ENCODE measurements around the gene PTPRG.

PTPRG gene

GRCh38 chr3:62100282-62100989 is 539.1 kb downstream of the PTPRG start:
- no peak for DNase-seq

- DNase-seq = no peak
Measured at GRCh38 chr3:62101488-62101887, 540.1 kb downstream of the PTPRG start.

- DNase-seq = no peak
Measured at GRCh38 chr3:62103531-62103930, 542.2 kb downstream of the PTPRG start.

- no peak for DNase-seq
Measured at GRCh38 chr3:62109534-62109933, 548.2 kb downstream of the PTPRG start.

GRCh38 chr3:62110443-62111225 is 549.3 kb downstream of the PTPRG start:
- no peak for DNase-seq

- no peak for DNase-seq
Measured at GRCh38 chr3:62113092-62113491, 551.7 kb downstream of the PTPRG start.

GRCh38 chr3:62114763-62115162 is 553.4 kb downstream of the PTPRG start:
- no peak for DNase-seq

GRCh38 chr3:62117903-62118548 is 556.7 kb downstream of the PTPRG start:
- DNase-seq = no peak

- DNase-seq = no peak
Measured at GRCh38 chr3:62119139-62119538, 557.8 kb downstream of the PTPRG start.

GRCh38 chr3:62122819-62123218 is 561.4 kb downstream of the PTPRG start:
- DNase-seq = no peak

GRCh38 chr3:62125380-62125779 is 564.0 kb downstream of the PTPRG start:
- no peak for DNase-seq

GRCh38 chr3:62127116-62127515 is 565.7 kb downstream of the PTPRG start:
- DNase-seq = no peak

- no peak for DNase-seq
Measured at GRCh38 chr3:62128051-62128450, 566.7 kb downstream of the PTPRG start.

- DNase-seq = no peak
Measured at GRCh38 chr3:62128681-62129080, 567.3 kb downstream of the PTPRG start.

GRCh38 chr3:62131050-62131449 is 569.7 kb downstream of the PTPRG start:
- DNase-seq = no peak

GRCh38 chr3:62131620-62132019 is 570.2 kb downstream of the PTPRG start:
- no peak for DNase-seq

GRCh38 chr3:62132027-62132602 is 570.7 kb downstream of the PTPRG start:
- no peak for DNase-seq

GRCh38 chr3:62133015-62133414 is 571.6 kb downstream of the PTPRG start:
- no peak for DNase-seq

- DNase-seq = no peak
Measured at GRCh38 chr3:62134061-62134496, 572.7 kb downstream of the PTPRG start.

- DNase-seq = no peak
Measured at GRCh38 chr3:62135741-62136140, 574.4 kb downstream of the PTPRG start.

- no peak for DNase-seq
Measured at GRCh38 chr3:62139957-62140356, 578.6 kb downstream of the PTPRG start.

- no peak for DNase-seq
Measured at GRCh38 chr3:62142331-62143085, 581.1 kb downstream of the PTPRG start.

Measured in stimulated activated naive CD4-positive, alpha-beta T cell treated with Interleukin-2 at 50 U/mL for 16 hours (primary cell).